ENCODE data around the gene CACTIN.
A peak's percentile ranks its signal among the peaks of the same experiment; 100 is the strongest.
"Not testable (repeated sequence)": the region's sequence is repeated elsewhere in the genome, so short reads cannot be mapped to it uniquely, and the experiment has no call there.

Gene CACTIN

GRCh38 chr19:3631053-3631861 lies 4.7 kb upstream of the CACTIN start:
- no peak overlapping the region for H3K4me3 ChIP-seq (ENCODE audit: low read depth, low read length)
- TF ChIP-seq CTCF (conservative IDR thresholded peaks at IDR 0.05; ENCODE audit: low read depth, low read length) = no peak
- no peak for DNase-seq (ENCODE audit: low read depth)

- not testable (repeated sequence) for H3K4me3 ChIP-seq (ENCODE audit: low read depth, low read length); DNase-seq (ENCODE audit: low read depth)
Measured at GRCh38 chr19:3628766-3629165, 2.2 kb upstream of the CACTIN start.

GRCh38 chr19:3627351-3627723 lies 747 bp upstream of the CACTIN start:
- no peak for DNase-seq (ENCODE audit: low read depth)
- peak overlapping the region; percentile 37 for H3K4me3 ChIP-seq (ENCODE audit: low read depth, low read length)
- TF ChIP-seq CTCF (conservative IDR thresholded peaks at IDR 0.05; ENCODE audit: low read depth, low read length) = no peak

GRCh38 chr19:3625996-3626472 lies 556 bp downstream of the CACTIN start:
- no peak for TF ChIP-seq CTCF (conservative IDR thresholded peaks at IDR 0.05; ENCODE audit: low read depth, low read length)
- peak overlapping the region; percentile 94 for H3K4me3 ChIP-seq (ENCODE audit: low read depth, low read length)
- DNase-seq (ENCODE audit: low read depth) = no peak

- TF ChIP-seq CTCF (conservative IDR thresholded peaks at IDR 0.05; ENCODE audit: low read depth, low read length) = no peak
- DNase-seq (ENCODE audit: low read depth) = no peak
Measured at GRCh38 chr19:3623716-3624115, 2.9 kb downstream of the CACTIN start.

GRCh38 chr19:3622224-3622623 lies 4.4 kb downstream of the CACTIN start:
- DNase-seq (ENCODE audit: low read depth) = no peak
- no peak for TF ChIP-seq CTCF (conservative IDR thresholded peaks at IDR 0.05; ENCODE audit: low read depth, low read length)
- no peak overlapping the region for H3K4me3 ChIP-seq (ENCODE audit: low read depth, low read length)

More at GRCh38 chr19:3623716-3624115, 2.9 kb downstream of the CACTIN start:
- no peak overlapping the region for H3K4me3 ChIP-seq (ENCODE audit: low read depth, low read length)

- H3K4me3 ChIP-seq (ENCODE audit: low read depth, low read length) = no peak overlapping the region
- no peak for DNase-seq (ENCODE audit: low read depth)
- no peak for TF ChIP-seq CTCF (conservative IDR thresholded peaks at IDR 0.05; ENCODE audit: low read depth, low read length)
Measured at GRCh38 chr19:3621689-3622088, 4.9 kb downstream of the CACTIN start.

All from choroid plexus epithelial cell (primary cell).